Hematopoietic multipotent progenitor cell treated with erythropoietin and hydrocortisone succinate and interleukin-3 and kit ligand, for 8 days (in vitro differentiated cells): Measurements from ENCODE around the gene SIN3B.
"Not testable (repeated sequence)": the region's sequence is repeated elsewhere in the genome, so short reads cannot be mapped to it uniquely, and the experiment has no call there.

ENCODE experiments used
- DNase-seq: peaks from one replicate; pipeline ENCODE4 v3.0.0-alpha.2; 2015

The SIN3B gene, protein sequence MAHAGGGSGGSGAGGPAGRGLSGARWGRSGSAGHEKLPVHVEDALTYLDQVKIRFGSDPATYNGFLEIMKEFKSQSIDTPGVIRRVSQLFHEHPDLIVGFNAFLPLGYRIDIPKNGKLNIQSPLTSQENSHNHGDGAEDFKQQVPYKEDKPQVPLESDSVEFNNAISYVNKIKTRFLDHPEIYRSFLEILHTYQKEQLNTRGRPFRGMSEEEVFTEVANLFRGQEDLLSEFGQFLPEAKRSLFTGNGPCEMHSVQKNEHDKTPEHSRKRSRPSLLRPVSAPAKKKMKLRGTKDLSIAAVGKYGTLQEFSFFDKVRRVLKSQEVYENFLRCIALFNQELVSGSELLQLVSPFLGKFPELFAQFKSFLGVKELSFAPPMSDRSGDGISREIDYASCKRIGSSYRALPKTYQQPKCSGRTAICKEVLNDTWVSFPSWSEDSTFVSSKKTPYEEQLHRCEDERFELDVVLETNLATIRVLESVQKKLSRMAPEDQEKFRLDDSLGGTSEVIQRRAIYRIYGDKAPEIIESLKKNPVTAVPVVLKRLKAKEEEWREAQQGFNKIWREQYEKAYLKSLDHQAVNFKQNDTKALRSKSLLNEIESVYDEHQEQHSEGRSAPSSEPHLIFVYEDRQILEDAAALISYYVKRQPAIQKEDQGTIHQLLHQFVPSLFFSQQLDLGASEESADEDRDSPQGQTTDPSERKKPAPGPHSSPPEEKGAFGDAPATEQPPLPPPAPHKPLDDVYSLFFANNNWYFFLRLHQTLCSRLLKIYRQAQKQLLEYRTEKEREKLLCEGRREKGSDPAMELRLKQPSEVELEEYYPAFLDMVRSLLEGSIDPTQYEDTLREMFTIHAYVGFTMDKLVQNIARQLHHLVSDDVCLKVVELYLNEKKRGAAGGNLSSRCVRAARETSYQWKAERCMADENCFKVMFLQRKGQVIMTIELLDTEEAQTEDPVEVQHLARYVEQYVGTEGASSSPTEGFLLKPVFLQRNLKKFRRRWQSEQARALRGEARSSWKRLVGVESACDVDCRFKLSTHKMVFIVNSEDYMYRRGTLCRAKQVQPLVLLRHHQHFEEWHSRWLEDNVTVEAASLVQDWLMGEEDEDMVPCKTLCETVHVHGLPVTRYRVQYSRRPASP

GRCh38 chr19:16829010-16829821, at the start of gene SIN3B:
Gene SIN3B (plus strand): TSS chr19:16829398. CDS start chr19:16829421, 23 bp downstream.
- peak; percentile 91 for DNase-seq

- no peak for DNase-seq
These were observed 49.5 kb upstream of the SIN3B start for GRCh38 chr19:16779539-16780163.

DNA sequence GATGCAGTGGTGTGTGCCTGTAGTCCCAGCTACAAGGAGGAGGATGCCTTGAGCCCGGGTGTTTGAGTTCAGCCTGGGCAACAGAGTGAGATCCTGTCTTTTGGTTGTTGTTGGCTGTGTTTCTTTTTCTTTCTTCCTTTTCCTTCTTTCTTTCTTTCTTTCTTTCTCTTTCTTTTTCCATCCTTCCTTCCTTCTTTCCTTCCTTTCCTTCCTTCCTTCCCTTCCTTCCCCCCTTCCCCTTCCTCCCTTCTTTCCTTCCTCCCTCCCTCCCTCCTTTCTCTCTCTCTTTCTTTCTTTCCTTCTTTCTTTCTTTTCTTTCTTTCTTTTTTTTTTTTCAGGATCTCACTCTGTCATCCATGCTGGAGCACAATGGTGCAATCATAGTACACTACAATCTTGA, 46.5 kb upstream of the SIN3B start:
- DNase-seq: no peak

DNA sequence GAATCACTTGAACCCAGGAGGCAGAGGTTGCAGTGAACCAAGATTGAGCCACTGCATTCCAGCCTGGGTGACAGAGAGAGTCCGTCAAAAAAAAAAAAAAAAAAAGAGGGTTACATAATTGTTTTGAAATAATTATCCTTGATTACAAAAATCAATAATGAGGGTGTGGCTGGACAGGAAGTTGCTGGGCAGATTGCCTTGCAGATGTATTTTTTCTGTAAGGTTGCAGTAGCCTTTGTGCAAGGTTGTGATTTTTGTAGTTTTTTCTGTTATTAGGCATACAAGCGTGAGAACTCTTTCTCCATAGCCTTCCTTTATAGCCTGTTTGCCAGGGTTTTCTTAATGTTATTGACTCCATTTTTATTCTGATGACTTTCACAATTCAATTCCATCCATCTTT, 40.7 kb upstream of the SIN3B start:
- DNase-seq: no peak

DNA sequence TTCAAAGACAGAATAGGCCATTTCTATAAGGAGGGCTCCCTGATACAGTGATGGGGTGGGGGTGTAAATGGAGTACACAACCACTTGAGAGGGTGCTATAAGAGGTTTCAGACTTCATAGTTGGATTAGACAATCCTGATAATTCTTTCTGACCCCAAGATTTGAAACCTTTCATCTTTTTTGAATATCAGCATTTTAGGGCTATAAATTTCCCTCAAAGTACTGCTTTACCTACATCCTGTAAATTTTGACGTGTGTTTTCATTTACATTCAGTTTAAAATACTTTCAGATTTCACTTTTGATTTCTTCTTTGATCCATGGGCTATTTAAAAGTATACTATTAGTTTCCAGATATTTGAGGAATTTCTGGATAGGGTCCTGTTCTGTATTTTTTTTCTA, 40.0 kb upstream of the SIN3B start:
- no peak for DNase-seq

GRCh38 chr19:16790051-16790450, 39.1 kb upstream of the SIN3B start:
- DNase-seq: no peak

DNA sequence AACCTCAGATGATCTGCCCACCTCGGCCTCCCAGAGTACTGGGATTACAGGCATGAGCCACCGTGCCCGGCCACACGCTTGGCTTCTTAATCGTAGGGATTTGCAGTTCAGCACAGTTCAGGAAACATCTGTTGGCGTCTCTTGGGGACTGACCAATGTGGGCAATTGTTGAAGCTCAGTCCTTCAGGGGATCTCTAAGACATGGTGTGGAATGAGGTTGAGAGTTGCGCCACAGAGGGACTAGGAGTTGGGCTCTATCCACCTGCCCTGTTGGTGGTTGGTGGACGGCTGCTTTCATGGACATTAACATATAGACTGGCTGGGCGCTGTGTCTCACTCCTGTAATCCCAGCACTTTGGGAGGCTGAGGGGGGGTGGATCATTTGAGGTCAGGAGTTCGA, 37.3 kb upstream of the SIN3B start:
- no peak for DNase-seq

DNA sequence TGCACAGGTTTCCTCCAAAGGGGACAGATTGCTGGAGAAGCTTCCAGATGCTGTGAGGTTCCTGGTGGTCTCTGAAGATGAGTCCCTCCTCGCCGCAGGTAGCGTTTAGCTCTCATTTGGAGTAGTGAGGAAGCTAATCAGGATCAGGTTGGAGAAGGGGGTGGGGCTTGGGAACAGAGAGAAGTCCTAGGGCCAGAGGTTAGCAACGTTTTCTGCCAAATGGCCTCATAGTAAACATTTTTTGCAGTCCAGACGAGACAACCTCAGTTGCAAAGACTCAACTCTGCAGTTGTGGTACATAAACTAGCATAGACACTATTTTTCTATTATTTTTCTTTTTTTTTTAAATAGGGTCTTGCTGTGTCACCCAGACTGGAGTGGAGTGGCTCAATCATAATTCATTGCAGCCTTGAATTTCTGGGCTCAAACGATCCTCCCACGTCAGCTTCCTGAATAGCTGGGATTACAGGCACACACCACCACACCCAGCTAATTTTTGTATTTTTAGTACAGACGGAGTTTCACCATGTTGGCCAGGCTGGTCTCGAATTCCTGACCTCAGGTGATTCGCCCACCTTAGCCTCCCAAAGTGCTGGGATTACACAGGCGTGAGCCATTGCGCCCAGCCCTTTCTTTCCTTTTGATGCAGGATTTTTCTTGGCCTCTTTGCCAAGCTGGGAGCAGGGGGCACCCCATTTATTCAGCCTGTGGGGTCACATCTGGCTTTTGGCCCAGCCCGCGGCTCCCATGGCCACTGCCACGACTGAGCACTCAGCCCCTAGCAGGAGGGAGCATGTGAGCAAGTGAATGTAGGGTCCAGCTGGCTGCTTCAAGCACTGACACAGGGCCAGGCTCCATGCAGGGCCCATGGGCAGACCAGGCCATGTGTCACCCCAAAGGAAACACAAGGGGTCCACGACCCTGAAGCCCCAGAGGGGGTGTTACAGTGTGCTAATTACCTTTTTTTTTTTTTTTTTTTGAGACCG, 34.4 kb upstream of the SIN3B start:
- DNase-seq: no peak

DNA sequence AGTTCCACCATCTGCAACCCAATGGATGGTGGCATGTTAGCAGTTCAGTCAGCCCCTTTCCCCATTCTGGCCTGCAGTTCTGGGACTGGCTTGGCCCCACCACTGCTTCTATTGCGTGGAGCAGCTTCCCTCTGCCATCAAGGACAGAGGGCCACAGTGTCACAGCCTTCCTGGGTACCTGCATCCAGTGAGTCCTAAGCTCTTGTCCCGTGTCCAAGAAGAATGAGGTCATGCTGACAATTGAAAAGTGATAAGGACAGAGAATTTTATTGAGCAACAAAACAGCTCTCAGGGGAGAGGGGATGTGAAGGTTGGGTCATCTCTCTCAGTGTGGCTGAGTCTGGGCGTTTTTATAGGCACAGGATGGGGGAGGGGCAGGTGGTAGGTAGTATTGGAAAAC, 33.5 kb upstream of the SIN3B start:
- no peak for DNase-seq

DNA sequence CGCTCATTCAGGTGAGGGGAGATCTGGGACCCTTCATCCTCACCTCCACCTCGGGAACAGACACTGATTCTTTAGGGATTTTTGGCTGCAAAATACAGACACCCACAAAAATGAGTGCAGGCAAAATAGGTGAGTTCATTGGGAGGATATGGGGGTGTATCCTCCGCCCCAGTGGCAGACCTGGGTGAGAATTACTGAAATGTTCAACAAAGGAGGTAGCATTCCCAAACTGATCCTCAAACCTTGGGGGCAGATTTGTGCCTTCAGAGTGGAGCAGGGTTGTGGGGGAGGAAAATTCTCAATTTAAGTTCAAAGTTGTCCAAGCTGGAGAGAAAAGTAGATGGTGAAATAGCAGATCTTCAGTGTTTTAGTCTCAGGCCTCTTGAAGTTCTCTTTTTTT, 31.3 kb upstream of the SIN3B start:
- DNase-seq: no peak

- DNase-seq: not testable (repeated sequence)
These were observed 30.9 kb upstream of the SIN3B start for GRCh38 chr19:16798326-16798725.

DNA sequence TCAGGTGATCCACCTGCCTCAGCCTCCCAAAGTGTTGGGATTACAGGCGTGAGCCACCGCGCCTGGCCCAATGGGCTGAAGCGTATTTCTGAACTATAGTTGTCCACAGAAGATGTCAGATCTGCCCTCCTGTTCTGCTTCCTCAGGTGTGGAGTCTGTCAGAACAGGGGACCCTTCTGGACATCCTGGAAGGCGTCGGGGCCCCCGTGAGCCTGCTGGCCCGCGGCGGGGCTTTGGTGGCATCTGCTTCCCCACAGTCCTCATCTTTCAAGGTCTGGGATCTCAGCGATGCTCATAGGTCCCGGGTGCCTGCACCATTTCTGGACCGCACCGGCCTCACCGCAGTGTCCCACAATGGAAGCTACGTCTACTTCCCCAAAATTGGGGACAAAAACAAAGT, 29.5 kb upstream of the SIN3B start:
- DNase-seq: no peak

- DNase-seq: no peak
These were observed 27.6 kb upstream of the SIN3B start for GRCh38 chr19:16801600-16802013.

- DNase-seq: no peak
These were observed 25.0 kb upstream of the SIN3B start for GRCh38 chr19:16804176-16804575.

DNA sequence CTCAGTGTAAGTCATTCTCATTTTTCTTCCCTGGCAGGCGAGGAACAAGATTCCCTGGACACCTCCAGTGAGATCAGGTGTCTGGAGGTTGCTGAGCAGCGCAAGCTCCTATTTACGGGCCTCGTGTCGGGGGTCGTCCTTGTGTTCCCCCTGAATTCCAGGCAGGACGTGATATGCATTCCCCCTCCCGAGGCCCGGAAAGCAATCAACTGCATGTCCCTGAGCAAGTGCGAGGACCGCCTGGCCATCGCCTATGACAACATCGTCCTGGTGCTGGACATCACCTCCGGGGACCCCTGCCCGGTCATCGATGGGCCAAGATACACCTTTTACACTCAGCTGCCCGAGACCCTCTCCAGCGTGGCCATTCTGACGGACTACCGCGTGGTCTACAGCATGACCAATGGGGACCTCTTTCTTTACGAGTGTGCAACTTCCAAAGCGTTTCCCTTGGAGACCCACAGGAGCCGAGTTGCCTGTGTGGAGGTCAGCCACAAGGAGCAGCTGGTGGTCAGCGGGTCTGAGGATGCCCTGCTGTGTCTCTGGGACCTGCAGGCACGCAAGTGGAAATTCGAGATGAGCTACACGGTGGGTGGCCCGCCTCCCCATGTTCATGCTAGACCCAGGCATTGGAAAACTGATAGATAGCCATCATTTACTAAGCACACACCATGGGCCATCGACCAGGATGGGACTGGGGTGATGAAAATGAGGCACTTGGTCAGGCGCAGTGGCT, 21.5 kb upstream of the SIN3B start:
- no peak for DNase-seq

DNA sequence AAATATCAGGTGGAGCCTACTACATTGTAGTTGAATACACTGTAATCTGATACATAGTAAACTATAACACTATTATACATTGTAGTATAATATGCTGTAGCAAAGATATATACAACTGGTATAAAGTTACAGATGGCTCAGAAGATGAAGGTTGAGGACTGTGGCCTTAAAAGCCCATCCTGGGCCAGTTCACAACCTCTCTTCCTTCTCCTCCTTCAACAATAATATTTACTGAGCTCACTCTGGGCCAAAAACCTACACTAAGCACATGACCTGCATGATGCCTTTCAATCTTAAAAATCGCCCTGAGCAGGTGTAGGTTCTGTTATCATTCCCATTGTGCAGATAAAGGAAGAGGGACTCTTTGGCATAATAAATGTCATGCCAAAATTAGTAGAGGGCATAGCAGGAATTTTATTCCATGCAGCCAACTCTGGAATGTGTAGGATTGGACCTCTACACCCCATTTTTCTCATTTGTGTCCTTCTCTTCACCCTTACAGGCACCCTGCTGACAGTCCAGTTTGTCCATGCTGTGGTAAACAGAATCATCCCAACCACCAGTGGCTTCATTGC, 14.6 kb upstream of the SIN3B start:
- DNase-seq: no peak

- DNase-seq: no peak
These were observed 9.1 kb upstream of the SIN3B start for GRCh38 chr19:16820056-16820455.

DNA sequence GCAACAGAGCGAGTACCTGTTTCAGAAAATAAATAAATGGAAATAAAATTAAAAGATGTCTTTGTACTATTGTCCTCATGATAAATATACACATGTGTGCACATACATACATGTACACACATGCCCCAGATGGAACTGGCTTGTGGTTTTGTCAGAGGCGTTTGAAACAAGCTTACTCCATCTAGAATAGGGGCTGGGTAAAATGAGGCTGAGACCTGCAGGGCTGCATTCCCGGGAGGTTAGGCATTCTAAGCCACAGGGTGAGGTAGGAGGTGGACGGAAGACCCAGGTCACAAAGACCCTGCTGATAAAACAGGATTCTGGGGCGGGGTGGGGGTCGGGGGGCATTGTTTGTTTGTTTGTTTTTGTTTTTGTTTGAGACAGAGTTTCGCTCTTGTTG, 8.1 kb upstream of the SIN3B start:
- no peak for DNase-seq

- no peak for DNase-seq
These were observed 6.5 kb upstream of the SIN3B start for GRCh38 chr19:16822648-16823047.
